Body of pancreas (tissue), 4 donors: Measurements from ENCODE around the gene S100A12.

Experiments
- CTCF ChIP-seq, 7 experiments: fragments of 450-650 bp in 4 of 7; fragments of 200-600 bp in 3 of 7; sonication (generic) in 3 of 7; IDR thresholded peaks; one replicate each; pipeline ENCODE4 v1.5.1; 2016 to 2019; ENCODE audit warnings: antibody characterized with exemption in 7 of 7
- POLR2A ChIP-seq, 3 donors: fragments of 450-650 bp; IDR thresholded peaks; one replicate each; pipeline ENCODE4 v1.6.1; 2016; ENCODE audit warnings: antibody characterized with exemption in 3 of 3, mild to moderate bottlenecking in 2 of 3

GRCh38 chr1:153368495-153368894 lies 6.9 kb downstream of the S100A12 start:
- TF ChIP-seq POLR2A (IDR thresholded peaks at IDR 0.05) (no peak), CTCF (IDR thresholded peaks at IDR 0.05) (no peak)
